ENCODE results near the gene RNASEH1.
"Not testable (repeated sequence)": the region's sequence is repeated elsewhere in the genome, so short reads cannot be mapped to it uniquely, and the experiment has no call there.

The RNASEH1 gene

GRCh38 chr2:3580449-3580848 lies 22.3 kb upstream of the RNASEH1 start:
- Mint-ChIP-seq H3K27me3 (no peaks in the 10 kb centered on the region), H3K9me3 (no peaks in the 10 kb centered on the region), H3K4me3 (no peak overlapping the region)

DNA sequence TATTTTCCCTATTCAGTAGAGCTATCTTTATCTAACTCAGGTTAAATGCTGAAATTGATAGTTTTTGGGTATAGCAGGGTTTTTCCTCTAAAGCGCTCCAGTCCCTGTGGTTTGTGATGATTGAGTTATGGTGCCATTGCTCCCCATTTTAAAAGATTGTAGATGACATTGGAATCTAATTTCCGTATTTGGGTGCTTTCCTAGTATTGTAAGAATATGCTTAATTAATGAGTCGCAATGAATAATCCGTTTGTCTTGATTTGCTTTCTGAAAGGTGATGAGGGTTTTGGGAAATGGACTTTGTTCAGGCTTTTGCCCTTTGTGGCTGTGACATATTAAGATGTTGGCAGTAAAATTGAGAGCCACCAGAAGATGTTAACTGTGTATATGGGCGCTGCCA lies 20.9 kb upstream of the RNASEH1 start:
- Mint-ChIP-seq H3K27ac (peak overlapping the region; percentile 84), H3K27me3 (no peaks in the 10 kb centered on the region), H3K4me1 (ENCODE audit: low read depth) (peaks cover 76% of the 10 kb centered on the region)

More at GRCh38 chr2:3580449-3580848, 22.3 kb upstream of the RNASEH1 start:
- Mint-ChIP-seq H3K4me1 (ENCODE audit: low read depth) (peaks cover 67% of the 10 kb centered on the region), H3K27ac (peak overlapping the region; percentile 84), H3K36me3 (ENCODE audit: low read depth) (peaks cover 86% of the 10 kb centered on the region)

DNA sequence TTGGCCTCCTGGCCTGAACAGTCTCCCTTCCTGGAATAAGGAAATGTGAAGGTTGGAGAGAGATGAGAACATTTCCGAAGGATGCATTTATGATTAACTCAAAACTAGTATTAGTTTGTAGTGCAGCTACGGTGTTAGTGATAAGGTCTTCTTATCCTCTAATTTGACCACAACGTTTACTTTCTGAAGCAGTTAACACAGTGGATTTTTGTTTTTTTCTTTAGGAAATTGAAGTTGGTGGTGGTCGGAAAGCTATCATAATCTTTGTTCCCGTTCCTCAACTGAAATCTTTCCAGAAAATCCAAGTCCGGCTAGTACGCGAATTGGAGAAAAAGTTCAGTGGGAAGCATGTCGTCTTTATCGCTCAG lies 18.1 kb upstream of the RNASEH1 start:
- Mint-ChIP-seq H3K36me3 (ENCODE audit: low read depth) (peaks cover 57% of the 10 kb centered on the region), H3K4me3 (peak overlapping the region; percentile 98), H3K27ac (peak overlapping the region; percentile 98), H3K4me1 (ENCODE audit: low read depth) (peaks cover 66% of the 10 kb centered on the region)
- H3K27me3 Mint-ChIP-seq, H3K9me3 Mint-ChIP-seq: not testable (repeated sequence)

More for the DNA sequence above, 20.9 kb upstream of the RNASEH1 start:
- no peaks in the 10 kb centered on the region for H3K9me3 Mint-ChIP-seq
- H3K4me3 Mint-ChIP-seq = peak overlapping the region; percentile 98
- H3K36me3 Mint-ChIP-seq (ENCODE audit: low read depth) = peaks cover 82% of the 10 kb centered on the region

GRCh38 chr2:3575534-3576262 lies 17.6 kb upstream of the RNASEH1 start:
- peaks cover 51% of the 10 kb centered on the region for H3K36me3 Mint-ChIP-seq (ENCODE audit: low read depth)

DNA sequence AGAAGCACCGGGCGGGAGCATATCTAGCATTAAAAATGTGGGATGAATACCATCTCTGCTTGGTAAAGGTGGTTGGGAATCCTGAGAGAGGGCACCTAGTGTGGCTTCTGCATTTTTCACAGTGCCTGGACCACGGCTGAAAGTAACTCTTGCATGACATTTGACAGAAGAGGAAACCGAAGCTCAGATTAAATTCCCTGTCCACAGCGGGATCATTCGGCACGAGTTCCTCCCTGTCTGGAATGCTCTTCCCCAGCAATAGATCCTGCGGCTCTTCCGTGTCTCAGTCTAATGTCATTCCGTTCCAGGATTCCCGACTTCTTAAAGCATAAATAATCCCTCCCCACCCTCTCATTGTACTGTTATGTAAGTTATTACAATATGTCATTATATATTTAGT lies 16.0 kb upstream of the RNASEH1 start:
- H3K9me3 Mint-ChIP-seq = no peaks in the 10 kb centered on the region
- peaks cover 36% of the 10 kb centered on the region for H3K36me3 Mint-ChIP-seq (ENCODE audit: low read depth)
- no peaks in the 10 kb centered on the region for H3K27me3 Mint-ChIP-seq
- H3K27ac Mint-ChIP-seq = peak overlapping the region; percentile 98
- peaks cover 45% of the 10 kb centered on the region for H3K4me1 Mint-ChIP-seq (ENCODE audit: low read depth)
- H3K4me3 Mint-ChIP-seq = peak overlapping the region; percentile 98

More at GRCh38 chr2:3575534-3576262, 17.6 kb upstream of the RNASEH1 start:
- Mint-ChIP-seq H3K9me3 (no peaks in the 10 kb centered on the region), H3K27ac (peak overlapping the region; percentile 98), H3K4me1 (ENCODE audit: low read depth) (peaks cover 61% of the 10 kb centered on the region), H3K27me3 (no peaks in the 10 kb centered on the region), H3K4me3 (peak overlapping the region; percentile 98)

DNA sequence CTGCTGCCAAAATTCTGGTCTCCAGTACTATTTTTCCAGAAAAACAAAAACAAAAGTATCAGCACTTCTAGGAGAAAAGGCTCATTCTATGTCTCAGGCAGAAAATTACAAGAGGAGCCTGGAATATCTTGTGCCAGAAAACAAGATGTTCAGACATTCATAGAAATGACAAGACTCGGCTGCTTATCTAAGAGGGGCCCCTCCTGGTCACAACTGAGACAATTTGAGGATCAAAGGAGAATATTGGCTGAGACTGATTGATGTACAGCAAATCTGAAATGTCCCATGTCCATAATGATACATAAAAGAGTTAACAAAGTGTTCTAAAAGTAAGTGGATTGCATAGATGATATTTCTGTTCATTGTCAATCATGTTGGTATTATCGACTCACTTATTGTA lies 14.5 kb upstream of the RNASEH1 start:
- H3K9me3 Mint-ChIP-seq = no peaks in the 10 kb centered on the region
- H3K27me3 Mint-ChIP-seq = no peaks in the 10 kb centered on the region
- no peak overlapping the region for H3K27ac Mint-ChIP-seq
- peaks cover 21% of the 10 kb centered on the region for H3K36me3 Mint-ChIP-seq (ENCODE audit: low read depth)
- H3K4me3 Mint-ChIP-seq = no peak overlapping the region
- peaks cover 30% of the 10 kb centered on the region for H3K4me1 Mint-ChIP-seq (ENCODE audit: low read depth)

GRCh38 chr2:3571284-3571683 lies 13.2 kb upstream of the RNASEH1 start:
- no peaks in the 10 kb centered on the region for H3K27me3 Mint-ChIP-seq
- no peak overlapping the region for H3K4me3 Mint-ChIP-seq
- peaks cover 17% of the 10 kb centered on the region for H3K4me1 Mint-ChIP-seq (ENCODE audit: low read depth)
- no peaks in the 10 kb centered on the region for H3K9me3 Mint-ChIP-seq
- peaks cover 7% of the 10 kb centered on the region for H3K36me3 Mint-ChIP-seq (ENCODE audit: low read depth)
- no peak overlapping the region for H3K27ac Mint-ChIP-seq

GRCh38 chr2:3569656-3570055 lies 11.5 kb upstream of the RNASEH1 start:
- not testable (repeated sequence) for H3K36me3 Mint-ChIP-seq (ENCODE audit: low read depth); H3K9me3 Mint-ChIP-seq; H3K27me3 Mint-ChIP-seq; H3K4me1 Mint-ChIP-seq (ENCODE audit: low read depth); H3K4me3 Mint-ChIP-seq; H3K27ac Mint-ChIP-seq

- H3K27me3 Mint-ChIP-seq = no peaks in the 10 kb centered on the region
These were observed 8.7 kb upstream of the RNASEH1 start for GRCh38 chr2:3566806-3567205.

DNA sequence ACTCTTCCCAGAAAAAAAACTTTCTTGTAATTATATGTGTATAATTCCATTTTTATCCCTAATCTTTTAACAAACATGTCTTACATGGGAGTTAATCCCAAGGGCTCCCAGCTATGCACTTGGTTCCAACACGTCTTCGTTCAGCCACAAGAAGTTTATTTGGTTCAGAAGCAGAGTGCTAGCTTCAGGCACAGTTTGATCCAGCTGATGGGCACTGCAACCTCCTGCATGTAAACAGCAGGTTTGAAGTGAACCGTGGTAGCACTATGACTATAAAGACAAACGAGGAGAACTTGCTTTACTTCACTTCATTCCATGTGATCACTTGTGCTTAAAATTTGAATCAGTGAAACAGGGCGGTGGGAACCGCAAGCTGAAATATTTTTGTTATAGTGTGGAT lies 7.0 kb upstream of the RNASEH1 start:
- no peak overlapping the region for H3K4me3 Mint-ChIP-seq
- H3K9me3 Mint-ChIP-seq = no peaks in the 10 kb centered on the region
- peaks cover 11% of the 10 kb centered on the region for H3K4me1 Mint-ChIP-seq (ENCODE audit: low read depth)
- H3K36me3 Mint-ChIP-seq (ENCODE audit: low read depth) = peaks cover 16% of the 10 kb centered on the region
- H3K27me3 Mint-ChIP-seq = no peaks in the 10 kb centered on the region
- H3K27ac Mint-ChIP-seq = no peak overlapping the region

More at GRCh38 chr2:3566806-3567205, 8.7 kb upstream of the RNASEH1 start:
- H3K4me3 Mint-ChIP-seq = no peak overlapping the region
- H3K9me3 Mint-ChIP-seq = no peaks in the 10 kb centered on the region
- H3K27ac Mint-ChIP-seq = no peak overlapping the region
- peaks cover 7% of the 10 kb centered on the region for H3K4me1 Mint-ChIP-seq (ENCODE audit: low read depth)
- peaks cover 4% of the 10 kb centered on the region for H3K36me3 Mint-ChIP-seq (ENCODE audit: low read depth)

GRCh38 chr2:3563521-3563976 lies 5.4 kb upstream of the RNASEH1 start:
- Mint-ChIP-seq H3K27ac (no peak overlapping the region), H3K27me3 (no peaks in the 10 kb centered on the region), H3K4me1 (ENCODE audit: low read depth) (peaks cover 26% of the 10 kb centered on the region), H3K36me3 (ENCODE audit: low read depth) (peaks cover 22% of the 10 kb centered on the region), H3K9me3 (no peaks in the 10 kb centered on the region), H3K4me3 (no peak overlapping the region)

- Mint-ChIP-seq H3K27ac (peak overlapping the region; percentile 98), H3K4me3 (peak overlapping the region; percentile 94), H3K4me1 (ENCODE audit: low read depth) (peaks cover 50% of the 10 kb centered on the region), H3K27me3 (no peaks in the 10 kb centered on the region), H3K9me3 (no peaks in the 10 kb centered on the region), H3K36me3 (ENCODE audit: low read depth) (peaks cover 66% of the 10 kb centered on the region)
These were observed 411 bp downstream of the RNASEH1 start for GRCh38 chr2:3557639-3558204.

DNA sequence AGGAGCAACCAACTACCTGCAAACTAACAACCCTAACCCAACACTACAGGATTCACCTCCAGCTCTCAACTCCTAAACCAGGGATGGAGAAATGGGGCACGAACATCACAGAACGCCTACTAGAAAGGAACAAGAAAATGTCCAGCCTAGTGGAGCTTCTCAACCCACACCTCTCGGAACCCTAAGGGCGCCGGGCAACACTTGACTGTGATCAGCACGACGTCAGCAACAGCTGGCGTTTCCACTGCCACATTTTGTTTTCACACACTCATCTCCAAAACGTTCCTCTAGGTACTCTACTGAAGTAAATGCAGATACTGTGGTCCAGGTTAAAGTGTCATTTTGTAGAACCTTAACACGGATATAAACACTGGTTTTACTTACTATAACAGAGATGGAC lies 4.2 kb downstream of the RNASEH1 start:
- Mint-ChIP-seq H3K4me1 (ENCODE audit: low read depth) (peaks cover 35% of the 10 kb centered on the region), H3K27ac (no peak overlapping the region), H3K9me3 (no peaks in the 10 kb centered on the region), H3K4me3 (no peak overlapping the region), H3K36me3 (ENCODE audit: low read depth) (peaks cover 81% of the 10 kb centered on the region), H3K27me3 (no peaks in the 10 kb centered on the region)

- no peaks in the 10 kb centered on the region for H3K4me1 Mint-ChIP-seq (ENCODE audit: low read depth)
- H3K4me3 Mint-ChIP-seq = no peak overlapping the region
- H3K9me3 Mint-ChIP-seq = no peaks in the 10 kb centered on the region
- H3K27ac Mint-ChIP-seq = no peak overlapping the region
- peaks cover 81% of the 10 kb centered on the region for H3K36me3 Mint-ChIP-seq (ENCODE audit: low read depth)
- H3K27me3 Mint-ChIP-seq = no peaks in the 10 kb centered on the region
These were observed 10.2 kb downstream of the RNASEH1 start for GRCh38 chr2:3547915-3548314.

GRCh38 chr2:3545788-3546478 lies 12.2 kb downstream of the RNASEH1 start:
- Mint-ChIP-seq H3K9me3 (no peaks in the 10 kb centered on the region), H3K27ac (no peak overlapping the region), H3K4me3 (no peak overlapping the region), H3K36me3 (ENCODE audit: low read depth) (peaks cover 80% of the 10 kb centered on the region), H3K27me3 (no peaks in the 10 kb centered on the region), H3K4me1 (ENCODE audit: low read depth) (no peaks in the 10 kb centered on the region)

All from stimulated activated naive CD8-positive, alpha-beta T cell treated with anti-CD3 and anti-CD28 coated beads, Interleukin-15, Interleukin-2, amounts not matched to agents 100 ng/mL and 50 ng/mL, for 24 hours (primary cell).